Stomach (tissue), 4 donors: ENCODE results near the gene PKP1.

Source experiments
- CTCF ChIP-seq, 7 experiments: fragments of 450-650 bp in 4 of 7; fragments of 200-600 bp in 3 of 7; sonication (generic) in 3 of 7; IDR thresholded peaks; one replicate each; pipeline ENCODE4 v1.5.1; 2016 to 2019; ENCODE audit warnings: antibody characterized with exemption in 7 of 7, control low read depth in 2 of 7, mild to moderate bottlenecking in 1 of 7
- EP300 ChIP-seq: sonication (generic); formaldehyde crosslinking; IDR thresholded peaks from one replicate; pipeline ENCODE4 v1.6.1; 2017; ENCODE audit warnings: antibody characterized with exemption
- POLR2A ChIP-seq, 4 donors: fragments of 450-650 bp; IDR thresholded peaks; one replicate each; pipeline ENCODE4 v1.6.1; 2016; ENCODE audit warnings: antibody characterized with exemption in 4 of 4, control low read depth in 2 of 4, mild to moderate bottlenecking in 1 of 4, moderate library complexity in 1 of 4

- TF ChIP-seq EP300 (no peak), POLR2A (IDR thresholded peaks at IDR 0.05) (no peak), CTCF (IDR thresholded peaks at IDR 0.05) (no peak)
These were observed 3.1 kb downstream of the PKP1 start for GRCh38 chr1:201286445-201286844.
